ENCODE results near the gene SERP2. TPM values are rescaled to one million over a fixed set of nuclear protein-coding genes. Genes with fewer than 3 reads are reported as not detected.

SERP2 gene
- total RNA-seq, 1 experiment from 2014 or later: 1.8 TPM

GRCh38 chr13:44406617-44407016 is 33.0 kb downstream of the SERP2 start:
- H3K27ac ChIP-seq (ENCODE audit: insufficient read length, low read depth, low read length): no peak overlapping the region
- no peaks in the 10 kb centered on the region for H3K79me2 ChIP-seq (ENCODE audit: insufficient read depth, low read length)
- H3K9ac ChIP-seq (ENCODE audit: extremely low read depth, insufficient read length, low read length): no peak overlapping the region
- no peak overlapping the region for H4K91ac ChIP-seq (ENCODE audit: insufficient read length, low read depth, low read length)
- TF ChIP-seq CTCF (conservative IDR thresholded peaks at IDR 0.05): no peak
- peaks cover 57 to 67% of the 10 kb centered on the region in 2 experiments for H3K4me1 Mint-ChIP-seq
- H2BK20ac ChIP-seq (ENCODE audit: low read depth, low read length, poor library complexity, severe bottlenecking): no peak overlapping the region
- H3K9me3 Mint-ChIP-seq: no peaks in the 10 kb centered on the region; a peak in 1 of 5 replicates
- H2AK5ac ChIP-seq (ENCODE audit: insufficient read length, low read length): no peak overlapping the region
- H4K8ac ChIP-seq (replicated peaks; ENCODE audit: insufficient read length, low read depth, low read length): no peak overlapping the region
- H3K79me1 ChIP-seq (ENCODE audit: insufficient read depth, low read depth, low read length, poor library complexity, severe bottlenecking): no peaks in the 10 kb centered on the region
- no peaks in the 10 kb centered on the region for H3K36me3 Mint-ChIP-seq (ENCODE audit: insufficient read depth in 1 of 3, low read depth in 3 of 3)
- peaks cover 6% of the 10 kb centered on the region for H3K23me2 ChIP-seq (ENCODE audit: insufficient read length, low read depth, low read length, poor library complexity, severe bottlenecking)
- H3K4me1 ChIP-seq (ENCODE audit: insufficient read depth, low read length): peaks cover 15% of the 10 kb centered on the region
- H3K9me3 ChIP-seq (ENCODE audit: control insufficient read depth, low read depth, low read length): no peaks in the 10 kb centered on the region
- no peak overlapping the region for H2BK15ac ChIP-seq (ENCODE audit: low read depth, low read length)
- no peak overlapping the region for H4K5ac ChIP-seq (ENCODE audit: insufficient read length, low read depth, low read length)
- no peak overlapping the region for H3K14ac ChIP-seq (ENCODE audit: insufficient read depth, low read length)
- H3K4me2 ChIP-seq (ENCODE audit: insufficient read depth, insufficient read length, low read length): no peak overlapping the region
- no peak overlapping the region for H3K56ac ChIP-seq (ENCODE audit: insufficient read length, low read depth, low read length)
- H3K23ac ChIP-seq (ENCODE audit: insufficient read length, low read depth, low read length): no peak overlapping the region
- H2BK12ac ChIP-seq (ENCODE audit: insufficient read length, low read depth, low read length): no peak overlapping the region
- no peak overlapping the region for H2BK120ac ChIP-seq (ENCODE audit: low read depth, low read length, poor library complexity, severe bottlenecking)
- no peak overlapping the region for H2BK5ac ChIP-seq (ENCODE audit: insufficient read length, low read length)
- no peak overlapping the region for H3T11ph ChIP-seq (ENCODE audit: low read length)
- no peak overlapping the region for H3K18ac ChIP-seq (ENCODE audit: insufficient read length, low read depth, low read length)
- no peak overlapping the region for H3K27ac Mint-ChIP-seq
- H4K20me1 ChIP-seq (ENCODE audit: control insufficient read depth, insufficient read depth, insufficient read length): no peaks in the 10 kb centered on the region
- DNase-seq: no peak
- H3K4me3 Mint-ChIP-seq: no peak overlapping the region
- H3K27me3 ChIP-seq (ENCODE audit: insufficient read depth, low read length): no peaks in the 10 kb centered on the region
- no peak overlapping the region for H3K4ac ChIP-seq (ENCODE audit: low read depth, low read length)
- no peak overlapping the region for H2AFZ ChIP-seq (ENCODE audit: low read length)
- WGBS (ENCODE audit: extremely low coverage, insufficient read length, low lambda C conversion rate): no CpG with 5 or more reads among the region's 5 CpGs
- H3K27me3 Mint-ChIP-seq (ENCODE audit: low read depth): peaks cover 10% of the 10 kb centered on the region
